Occipital lobe (tissue), 2 donors: Measurements from ENCODE around the gene EPSTI1. TPM values are rescaled to one million over a fixed set of nuclear protein-coding genes. Genes with fewer than 3 reads are reported as not detected.
"Not testable (repeated sequence)": the region's sequence is repeated elsewhere in the genome, so short reads cannot be mapped to it uniquely, and the experiment has no call there.

Source experiments
- DNase-seq: peaks from one replicate; lab custom pipeline; 2025; lab: John Stamatoyannopoulos, UW
- total RNA-seq: library from RNA; depleted of rRNA; stranded (reverse); fragments of >200 nt; gene quantifications from one replicate; pipeline ENCODE4 v1.2.3, GENCODE V29; 2014

The EPSTI1 gene
- total RNA-seq, 1 donor from 2014 or later, result 3.4 TPM

GRCh38 chr13:43005460-43006236, 13.6 kb upstream of the EPSTI1 start:
- no peak for DNase-seq

GRCh38 chr13:43003729-43004128, 11.7 kb upstream of the EPSTI1 start:
- no peak for DNase-seq

GRCh38 chr13:43003010-43003409, 11.0 kb upstream of the EPSTI1 start:
- DNase-seq, result no peak

- no peak for DNase-seq
Measured at GRCh38 chr13:43002021-43002420, 10.0 kb upstream of the EPSTI1 start.

GRCh38 chr13:43000676-43001075, 8.6 kb upstream of the EPSTI1 start:
- no peak for DNase-seq

- no peak for DNase-seq
Measured at GRCh38 chr13:42999491-42999890, 7.5 kb upstream of the EPSTI1 start.

- no peak for DNase-seq
Measured at GRCh38 chr13:42997381-42997780, 5.3 kb upstream of the EPSTI1 start.

GRCh38 chr13:42996584-42996983, 4.5 kb upstream of the EPSTI1 start:
- no peak for DNase-seq

GRCh38 chr13:42994878-42995277, 2.8 kb upstream of the EPSTI1 start:
- no peak for DNase-seq

- no peak for DNase-seq
Measured at GRCh38 chr13:42992764-42993122, 702 bp upstream of the EPSTI1 start.

GRCh38 chr13:42991233-42991897, 676 bp downstream of the EPSTI1 start:
- DNase-seq, result not testable (repeated sequence)

- DNase-seq, result no peak
Measured at GRCh38 chr13:42990291-42991232, 1.5 kb downstream of the EPSTI1 start.

- no peak for DNase-seq
Measured at GRCh38 chr13:42986176-42986574, 5.9 kb downstream of the EPSTI1 start.

- no peak for DNase-seq
Measured at GRCh38 chr13:42985312-42986175, 6.5 kb downstream of the EPSTI1 start.

- DNase-seq, result no peak
Measured at GRCh38 chr13:42984691-42985090, 7.3 kb downstream of the EPSTI1 start.

- DNase-seq, result no peak
Measured at GRCh38 chr13:42984026-42984425, 8.0 kb downstream of the EPSTI1 start.

- no peak for DNase-seq
Measured at GRCh38 chr13:42981853-42982252, 10.2 kb downstream of the EPSTI1 start.

- DNase-seq, result no peak
Measured at GRCh38 chr13:42981317-42981716, 10.7 kb downstream of the EPSTI1 start.

- no peak for DNase-seq
Measured at GRCh38 chr13:42977219-42977659, 14.8 kb downstream of the EPSTI1 start.

- no peak for DNase-seq
Measured at GRCh38 chr13:42976066-42976465, 16.0 kb downstream of the EPSTI1 start.

GRCh38 chr13:42973581-42973980, 18.5 kb downstream of the EPSTI1 start:
- no peak for DNase-seq
